GM18858 (cell line): ENCODE results near the gene PADI1.

Experiments used
- ATAC-seq: cut with Tn5 transposase; IDR thresholded peaks from one replicate; pipeline ENCODE4 v1.9.1; 2021; ENCODE audit not compliant: unreplicated experiment

Gene PADI1, protein sequence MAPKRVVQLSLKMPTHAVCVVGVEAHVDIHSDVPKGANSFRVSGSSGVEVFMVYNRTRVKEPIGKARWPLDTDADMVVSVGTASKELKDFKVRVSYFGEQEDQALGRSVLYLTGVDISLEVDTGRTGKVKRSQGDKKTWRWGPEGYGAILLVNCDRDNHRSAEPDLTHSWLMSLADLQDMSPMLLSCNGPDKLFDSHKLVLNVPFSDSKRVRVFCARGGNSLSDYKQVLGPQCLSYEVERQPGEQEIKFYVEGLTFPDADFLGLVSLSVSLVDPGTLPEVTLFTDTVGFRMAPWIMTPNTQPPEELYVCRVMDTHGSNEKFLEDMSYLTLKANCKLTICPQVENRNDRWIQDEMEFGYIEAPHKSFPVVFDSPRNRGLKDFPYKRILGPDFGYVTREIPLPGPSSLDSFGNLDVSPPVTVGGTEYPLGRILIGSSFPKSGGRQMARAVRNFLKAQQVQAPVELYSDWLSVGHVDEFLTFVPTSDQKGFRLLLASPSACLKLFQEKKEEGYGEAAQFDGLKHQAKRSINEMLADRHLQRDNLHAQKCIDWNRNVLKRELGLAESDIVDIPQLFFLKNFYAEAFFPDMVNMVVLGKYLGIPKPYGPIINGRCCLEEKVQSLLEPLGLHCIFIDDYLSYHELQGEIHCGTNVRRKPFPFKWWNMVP

DNA sequence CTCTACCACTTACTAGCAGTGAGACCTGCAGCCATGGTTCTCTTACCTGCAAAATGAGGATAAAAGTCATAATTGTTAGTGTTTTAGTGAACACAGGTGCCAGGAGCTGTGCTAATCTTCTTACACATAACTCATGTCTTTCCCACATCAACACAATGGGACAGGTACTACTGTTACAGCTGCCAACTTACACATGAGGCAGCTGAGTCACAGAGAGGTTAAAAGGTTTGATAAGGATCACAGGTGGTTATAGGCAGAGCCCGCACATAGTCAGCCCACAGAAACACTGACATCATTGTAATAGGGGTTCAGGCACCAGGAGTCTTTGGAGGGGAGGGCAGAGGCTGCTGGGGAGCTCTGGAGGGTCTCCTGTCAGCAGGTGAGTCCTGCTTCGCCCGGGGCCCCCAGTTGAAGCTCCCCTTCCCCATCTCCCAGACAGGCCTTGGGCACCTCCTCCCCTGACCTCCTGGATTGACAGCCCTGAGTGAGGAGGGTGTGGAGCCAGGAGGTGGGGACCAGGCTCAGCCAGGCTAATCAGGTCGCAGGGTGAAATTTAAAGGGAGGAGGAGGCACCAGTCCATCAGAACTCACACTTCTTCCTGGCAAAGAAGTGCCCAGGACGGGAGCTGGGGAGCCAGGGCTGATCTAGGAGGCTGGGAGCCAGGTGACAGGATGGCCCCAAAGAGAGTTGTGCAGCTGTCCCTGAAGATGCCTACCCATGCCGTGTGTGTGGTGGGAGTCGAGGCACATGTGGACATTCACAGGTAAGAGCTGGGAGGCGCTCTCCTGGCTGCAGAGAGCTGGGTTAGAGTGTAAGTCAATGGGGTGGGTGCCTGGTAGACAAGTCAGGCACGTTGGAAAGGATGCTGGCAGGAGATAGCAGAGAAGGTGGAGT, at the start of gene PADI1:
TSS of gene PADI1 (plus strand) at position 583 of the 895 bp plus-strand sequence. CDS start at position 673, 90 bp downstream.
- ATAC-seq = no peak

- ATAC-seq = no peak
Measured at GRCh38 chr1:17155257-17155920, 49.5 kb upstream of the PADI1 start.

DNA sequence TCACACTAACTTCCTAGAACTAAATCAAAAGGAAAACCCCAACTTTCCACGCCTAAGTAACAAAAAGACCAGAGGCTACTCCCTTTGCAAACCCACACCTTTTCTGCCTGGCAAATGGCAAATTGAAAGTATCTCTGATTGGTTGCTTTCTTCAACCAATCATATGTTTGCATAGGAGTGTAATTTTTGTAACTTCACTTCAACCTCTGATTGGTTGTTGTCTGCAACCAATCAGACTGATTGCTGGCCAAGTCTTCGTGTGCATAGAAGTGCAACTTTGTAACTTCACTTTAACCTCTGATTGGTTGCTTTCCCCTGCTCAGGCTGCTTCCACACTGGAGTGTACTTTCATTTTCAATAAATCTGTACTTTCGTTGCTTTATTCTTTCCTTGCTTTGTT, 48.8 kb upstream of the PADI1 start:
- no peak for ATAC-seq

GRCh38 chr1:17158961-17159360, 46.0 kb upstream of the PADI1 start:
- ATAC-seq = no peak

DNA sequence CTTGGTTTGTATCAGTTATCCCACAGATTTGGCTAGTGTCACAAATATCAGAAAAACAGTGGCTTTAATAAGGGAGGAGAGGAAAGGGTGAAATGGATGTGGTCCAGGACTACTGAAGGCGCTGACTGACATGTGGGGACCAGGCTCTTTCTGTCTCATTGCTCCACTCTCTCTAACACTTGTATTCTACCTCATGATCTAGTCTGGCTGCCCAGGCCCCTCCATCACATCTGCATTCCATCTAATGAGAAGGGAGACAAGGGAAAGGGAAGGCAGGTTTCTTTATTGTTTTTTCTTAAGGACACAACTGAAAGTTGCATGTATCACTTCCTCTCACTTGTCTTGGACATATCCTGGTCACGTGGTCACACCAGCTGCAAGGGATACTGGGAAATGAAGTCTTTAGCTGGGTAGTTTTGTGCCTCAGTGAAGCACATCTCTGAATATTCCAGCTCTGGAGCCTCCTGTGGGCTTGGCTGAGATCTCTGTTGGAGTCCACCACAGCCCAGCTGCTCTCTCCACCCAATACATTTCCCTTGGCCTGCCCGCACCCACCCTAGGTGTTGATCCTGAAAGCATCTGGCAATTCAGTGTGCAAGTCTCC, 43.7 kb upstream of the PADI1 start:
- no peak for ATAC-seq

DNA sequence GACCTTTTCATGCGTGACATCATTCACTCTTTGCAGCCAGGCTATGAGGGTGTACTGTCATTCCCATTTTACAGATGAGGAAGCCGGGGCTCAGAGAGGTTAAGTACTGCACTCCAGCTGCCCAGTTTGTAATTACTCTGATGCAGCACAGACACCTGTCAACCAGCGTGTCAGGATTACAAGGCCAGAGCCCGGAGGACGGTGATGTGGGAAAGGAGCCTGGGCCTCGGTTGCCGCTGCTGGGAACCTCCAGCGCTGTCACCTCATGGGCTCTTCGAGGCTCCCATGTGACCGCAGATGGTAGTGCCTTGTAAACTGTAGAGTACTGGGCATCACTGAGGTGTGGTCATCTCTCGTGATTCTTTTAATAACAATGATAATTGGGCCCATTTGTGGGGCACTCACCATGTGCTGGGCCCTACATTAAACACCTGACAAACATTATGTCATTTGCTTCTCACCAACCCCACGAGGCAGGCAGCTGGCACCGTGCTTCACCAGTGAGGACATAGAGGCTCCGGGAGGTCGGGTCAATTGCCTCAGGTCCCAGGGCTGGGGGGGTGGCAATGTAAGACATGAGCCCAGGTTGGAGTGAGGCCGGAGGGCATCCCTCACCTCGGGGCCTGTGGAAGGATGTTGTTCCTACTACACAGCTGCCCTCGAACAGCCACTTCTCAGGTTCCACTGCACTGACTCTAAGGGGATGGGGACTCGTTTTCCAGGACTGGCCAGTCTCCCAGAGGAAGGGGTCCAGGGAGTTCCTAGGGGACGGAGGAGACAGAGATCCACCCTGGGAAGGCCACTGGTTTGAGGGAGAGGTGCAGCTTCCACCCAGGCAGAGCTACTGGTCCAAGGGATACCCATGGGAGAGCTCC, 42.8 kb upstream of the PADI1 start:
- no peak for ATAC-seq

DNA sequence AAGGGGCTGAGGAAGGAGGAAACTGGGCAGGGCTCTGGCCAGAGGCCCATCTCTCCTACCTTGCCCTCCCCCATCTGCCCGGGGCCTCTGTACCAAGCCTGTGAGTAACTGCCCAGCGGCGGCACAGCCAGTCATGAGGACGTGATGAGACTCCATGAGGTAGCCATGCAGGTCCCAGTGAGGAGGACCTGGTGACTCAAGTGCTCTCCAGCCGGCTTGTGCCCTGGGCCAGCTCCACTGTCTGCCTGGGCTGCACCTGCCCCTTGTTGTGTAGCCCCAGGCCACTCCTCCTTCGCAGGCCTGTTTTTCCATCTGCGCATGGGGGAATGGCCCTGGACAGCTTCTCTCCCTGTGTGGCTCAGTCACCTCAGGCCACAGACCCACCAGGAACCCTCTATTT, 42.0 kb upstream of the PADI1 start:
- no peak for ATAC-seq

DNA sequence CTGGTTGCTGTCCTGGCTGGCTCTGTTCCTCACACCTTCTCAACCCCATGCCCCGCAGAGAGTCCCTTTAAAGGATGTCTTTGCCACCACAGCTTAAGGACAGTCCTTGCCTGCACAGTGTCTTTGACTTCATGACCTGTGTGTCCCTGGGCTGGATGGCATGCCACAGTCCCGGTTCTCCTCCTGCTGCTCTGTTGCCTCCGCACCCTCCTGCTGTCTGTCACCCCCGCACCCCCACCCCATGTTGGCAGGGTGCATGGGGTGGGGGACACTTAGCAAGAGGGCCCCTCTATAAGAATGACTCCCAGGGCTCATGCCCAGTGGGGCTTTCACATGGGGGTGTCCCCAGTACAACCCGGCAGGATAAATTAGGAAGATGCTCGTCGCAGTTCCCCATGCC, 41.6 kb upstream of the PADI1 start:
- no peak for ATAC-seq

- no peak for ATAC-seq
Measured at GRCh38 chr1:17163789-17164666, 40.9 kb upstream of the PADI1 start.

- no peak for ATAC-seq
Measured at GRCh38 chr1:17165823-17166222, 39.1 kb upstream of the PADI1 start.

DNA sequence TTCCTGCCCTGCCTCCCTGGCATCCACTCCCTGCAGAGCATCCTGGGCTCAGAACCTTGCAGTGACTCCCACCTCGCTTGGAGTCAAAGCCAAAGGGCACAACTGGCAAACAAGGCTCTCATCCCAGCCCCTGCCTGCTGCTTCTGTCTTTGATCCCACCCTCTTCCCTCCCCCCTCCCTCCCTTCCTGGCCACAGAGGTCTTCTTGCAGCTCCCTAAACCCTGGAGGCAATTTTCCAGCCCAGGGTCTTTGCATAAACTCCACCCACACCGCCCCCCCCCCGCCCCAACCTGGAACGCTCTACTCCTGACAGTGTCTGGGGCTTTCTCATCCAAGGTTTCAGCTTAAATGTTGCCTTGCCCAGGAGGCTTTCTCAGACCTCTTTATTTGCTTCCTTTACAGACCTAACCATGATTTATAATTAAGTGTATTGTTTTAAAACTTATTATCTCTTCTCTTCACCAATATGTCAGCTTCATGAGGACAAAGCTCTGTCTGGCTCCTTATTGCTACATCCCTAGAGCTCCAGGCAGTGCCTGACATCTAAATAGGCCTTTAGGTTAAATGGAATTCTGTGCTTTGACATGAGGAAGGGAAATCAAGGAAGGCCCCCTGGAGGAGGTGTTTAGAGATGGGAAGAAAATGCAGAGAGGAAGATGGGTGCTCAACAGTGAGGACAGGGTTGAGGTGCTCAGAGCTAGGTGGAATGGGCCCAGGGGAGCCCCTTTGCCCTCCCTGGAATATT, 37.7 kb upstream of the PADI1 start:
- ATAC-seq = no peak

GRCh38 chr1:17167786-17168090, 37.2 kb upstream of the PADI1 start:
- ATAC-seq = no peak

GRCh38 chr1:17168091-17168876, 36.6 kb upstream of the PADI1 start:
- no peak for ATAC-seq

DNA sequence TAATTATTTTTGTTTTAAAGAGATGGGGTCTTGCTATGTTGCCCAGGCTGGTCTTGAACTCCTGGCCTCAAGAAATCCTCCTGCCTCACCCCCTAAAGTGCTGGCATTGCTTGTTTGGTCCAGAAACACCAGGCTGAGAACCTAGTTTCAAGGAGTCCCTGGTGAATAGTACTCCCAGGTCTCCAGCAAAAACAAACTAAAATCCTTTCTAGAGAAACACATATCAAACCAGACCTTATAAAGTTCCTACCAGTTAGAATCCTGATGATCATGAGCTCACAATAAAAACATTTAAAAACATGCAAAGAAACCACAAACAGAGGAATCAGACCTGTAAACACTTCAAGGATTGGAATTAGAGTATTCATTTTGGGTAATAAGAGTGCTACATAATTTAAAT, 34.4 kb upstream of the PADI1 start:
- ATAC-seq = no peak

DNA sequence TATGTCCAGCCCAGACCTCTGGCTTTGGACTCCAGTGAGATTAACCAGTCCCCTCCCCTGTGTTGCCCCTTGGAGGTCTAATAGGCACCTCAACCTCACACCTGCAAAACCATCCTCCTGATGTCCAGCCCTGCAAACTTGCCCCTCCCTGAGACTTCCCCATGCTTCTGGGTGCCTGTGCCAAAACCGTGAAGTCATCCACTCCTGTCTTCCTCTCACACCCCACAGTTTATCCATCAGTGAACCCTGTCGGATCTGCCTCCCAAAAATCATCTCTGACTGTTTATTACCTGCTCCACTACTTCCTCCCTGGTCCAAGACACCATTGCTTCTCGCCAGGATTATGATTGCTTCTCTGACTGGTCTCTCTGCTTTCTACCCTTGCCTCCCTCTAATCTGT, 31.7 kb upstream of the PADI1 start:
- no peak for ATAC-seq

GRCh38 chr1:17176306-17177061, 28.4 kb upstream of the PADI1 start:
- no peak for ATAC-seq

- ATAC-seq = no peak
Measured at GRCh38 chr1:17177651-17178050, 27.3 kb upstream of the PADI1 start.
